Occipital lobe (tissue), 2 donors: ENCODE results near the gene IKZF1. TPM values are rescaled to one million over a fixed set of nuclear protein-coding genes. Genes with fewer than 3 reads are reported as not detected.

Source experiments
- DNase-seq: peaks from one replicate; lab custom pipeline; 2025; lab: John Stamatoyannopoulos, UW
- total RNA-seq: library from RNA; depleted of rRNA; stranded (reverse); fragments of >200 nt; gene quantifications from one replicate; pipeline ENCODE4 v1.2.3, GENCODE V29; 2014

The IKZF1 gene
- 2.3 TPM for total RNA-seq

- DNase-seq, result no peak
Measured at GRCh38 chr7:50304129-50304910, at the start of gene IKZF1. Gene IKZF1 (plus strand): TSS chr7:50304716. CDS start chr7:50319062, 14,346 bp downstream.

GRCh38 chr7:50261593-50261992 lies 42.9 kb upstream of the IKZF1 start:
- no peak for DNase-seq

- DNase-seq, result no peak
Measured at GRCh38 chr7:50262446-50262845, 42.1 kb upstream of the IKZF1 start.

- no peak for DNase-seq
Measured at GRCh38 chr7:50262916-50263690, 41.4 kb upstream of the IKZF1 start.

GRCh38 chr7:50264908-50265307 lies 39.6 kb upstream of the IKZF1 start:
- no peak for DNase-seq

- DNase-seq, result no peak
Measured at GRCh38 chr7:50265968-50266634, 38.4 kb upstream of the IKZF1 start.

- DNase-seq, result no peak
Measured at GRCh38 chr7:50266635-50267386, 37.7 kb upstream of the IKZF1 start.

- DNase-seq, result no peak
Measured at GRCh38 chr7:50267525-50268041, 36.9 kb upstream of the IKZF1 start.

- DNase-seq, result no peak
Measured at GRCh38 chr7:50268223-50268622, 36.3 kb upstream of the IKZF1 start.

- DNase-seq, result no peak
Measured at GRCh38 chr7:50268990-50269389, 35.5 kb upstream of the IKZF1 start.

- DNase-seq, result no peak
Measured at GRCh38 chr7:50270531-50271018, 33.9 kb upstream of the IKZF1 start.

GRCh38 chr7:50272808-50273207 lies 31.7 kb upstream of the IKZF1 start:
- no peak for DNase-seq

- no peak for DNase-seq
Measured at GRCh38 chr7:50273301-50273700, 31.2 kb upstream of the IKZF1 start.

GRCh38 chr7:50273870-50274269 lies 30.6 kb upstream of the IKZF1 start:
- DNase-seq, result no peak

GRCh38 chr7:50274361-50274760 lies 30.2 kb upstream of the IKZF1 start:
- no peak for DNase-seq

- DNase-seq, result no peak
Measured at GRCh38 chr7:50275430-50275829, 29.1 kb upstream of the IKZF1 start.

- DNase-seq, result no peak
Measured at GRCh38 chr7:50276483-50276882, 28.0 kb upstream of the IKZF1 start.

GRCh38 chr7:50278120-50278519 lies 26.4 kb upstream of the IKZF1 start:
- no peak for DNase-seq

GRCh38 chr7:50281680-50282445 lies 22.7 kb upstream of the IKZF1 start:
- no peak for DNase-seq
